GM10847 (cell line): ENCODE results near the gene MAB21L4.

Source experiments
- POLR2A ChIP-seq: IDR thresholded peaks from 2 replicates; pipeline ENCODE4 v1.6.1; 2011; ENCODE audit not compliant: insufficient read length; ENCODE audit errors: extremely low read depth

Gene MAB21L4

GRCh38 chr2:240917009-240917683 is 21.2 kb upstream of the MAB21L4 start:
- TF ChIP-seq POLR2A: no peak

- TF ChIP-seq POLR2A: no peak
Observed at GRCh38 chr2:240916571-240917008, 20.6 kb upstream of the MAB21L4 start.

- no peak for TF ChIP-seq POLR2A
Observed at GRCh38 chr2:240915526-240916341, 19.8 kb upstream of the MAB21L4 start.

GRCh38 chr2:240914645-240915525 is 18.9 kb upstream of the MAB21L4 start:
- no peak for TF ChIP-seq POLR2A

- no peak for TF ChIP-seq POLR2A
Observed at GRCh38 chr2:240913810-240914644, 18.1 kb upstream of the MAB21L4 start.

- TF ChIP-seq POLR2A: no peak
Observed at GRCh38 chr2:240912878-240913809, 17.2 kb upstream of the MAB21L4 start.

- TF ChIP-seq POLR2A: no peak
Observed at GRCh38 chr2:240911641-240912265, 15.8 kb upstream of the MAB21L4 start.

GRCh38 chr2:240909216-240909974 is 13.4 kb upstream of the MAB21L4 start:
- TF ChIP-seq POLR2A: no peak

- TF ChIP-seq POLR2A: no peak
Observed at GRCh38 chr2:240906911-240907590, 11.1 kb upstream of the MAB21L4 start.

- TF ChIP-seq POLR2A: no peak
Observed at GRCh38 chr2:240906141-240906910, 10.4 kb upstream of the MAB21L4 start, which contains the start of gene CROCC2. Gene CROCC2 (plus strand): TSS chr2:240906336. CDS start chr2:240906514, 178 bp downstream.

- no peak for TF ChIP-seq POLR2A
Observed at GRCh38 chr2:240905176-240905781, 9.3 kb upstream of the MAB21L4 start.
